Measurements from ENCODE around the gene HNRNPR.
"Not testable (repeated sequence)": the region's sequence is repeated elsewhere in the genome, so short reads cannot be mapped to it uniquely, and the experiment has no call there.

Gene HNRNPR

DNA sequence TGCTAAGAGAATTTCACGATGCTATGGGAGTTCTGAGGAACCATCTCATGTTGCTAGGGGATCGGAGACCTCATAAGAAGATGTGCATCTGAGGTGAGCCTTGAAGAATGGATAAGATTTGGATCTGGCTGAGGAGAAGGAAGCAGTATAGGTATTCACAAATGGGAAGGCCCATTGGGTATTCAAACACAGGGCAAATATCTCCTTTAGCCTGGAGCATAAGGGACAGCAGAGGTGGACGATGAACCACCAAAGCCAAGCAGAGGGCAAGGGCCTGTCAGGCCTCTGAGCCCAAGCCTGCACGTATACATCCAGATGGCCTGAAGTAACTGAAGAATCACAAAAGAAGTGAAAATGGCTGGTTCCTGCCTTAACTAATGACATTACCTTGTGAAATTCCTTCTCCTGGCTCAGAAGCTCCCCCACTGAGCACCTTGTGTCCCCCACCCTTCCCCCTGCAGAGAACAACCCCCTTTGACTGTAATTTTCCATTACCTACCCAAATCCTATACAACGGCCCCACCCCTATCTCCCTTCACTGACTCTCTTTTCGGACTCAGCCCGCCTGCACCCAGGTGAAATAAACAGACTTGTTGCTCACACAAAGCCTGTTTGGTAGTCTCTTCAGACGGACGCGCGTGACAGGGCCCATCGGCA is 30.1 kb upstream of the HNRNPR start:
- DNase-seq; H3K36me3 Mint-ChIP-seq; H3K27ac Mint-ChIP-seq; H3K4me3 Mint-ChIP-seq; H3K27me3 Mint-ChIP-seq; H3K9me3 Mint-ChIP-seq; ATAC-seq (replicated peaks): not testable (repeated sequence)
- H3K4me1 Mint-ChIP-seq: peaks cover 13 to 21% of the 10 kb centered on the region in 2 donors

DNA sequence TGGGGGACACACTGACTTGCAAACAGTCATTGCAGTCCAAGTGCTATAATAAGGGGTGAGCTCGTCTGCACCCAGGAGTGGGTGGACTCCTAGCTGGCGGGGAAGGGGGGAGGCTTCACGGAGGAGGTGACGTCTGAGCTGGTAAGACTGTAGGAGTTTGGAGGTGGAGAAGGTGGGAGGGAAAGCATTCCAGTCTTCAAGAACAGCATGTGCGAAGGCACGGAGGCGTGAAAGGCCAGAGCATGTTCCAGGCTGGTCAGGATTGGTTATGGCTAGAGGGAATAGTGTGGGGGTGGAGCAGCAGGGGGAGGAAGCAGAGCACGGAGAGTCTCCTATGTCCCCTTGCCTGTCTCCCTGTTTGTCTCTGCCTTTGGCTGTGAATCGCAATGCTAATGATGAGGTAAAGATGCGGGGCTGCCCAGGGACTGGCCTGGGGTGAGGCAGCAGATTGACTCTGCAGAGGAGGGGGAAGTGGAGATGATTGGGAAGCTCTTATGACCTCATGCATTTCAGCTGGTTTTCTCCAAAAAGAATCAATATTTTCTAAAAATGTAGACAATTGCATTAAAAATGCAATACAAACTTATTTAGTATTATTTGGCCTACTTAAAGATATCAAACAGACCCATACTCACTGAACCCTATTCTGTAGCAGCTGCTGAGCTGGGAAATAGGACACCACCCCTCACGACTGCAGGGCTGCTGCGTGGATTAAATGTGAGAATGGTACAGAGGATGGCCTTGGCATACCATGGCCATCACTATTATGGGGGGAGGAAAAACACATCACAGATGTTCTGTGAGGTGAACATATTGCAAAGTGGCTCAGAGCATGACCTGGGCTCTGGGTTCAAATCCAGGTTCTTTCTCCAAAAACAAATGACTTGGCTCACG is 28.1 kb upstream of the HNRNPR start:
- Mint-ChIP-seq H3K4me1 (peaks cover 17 to 30% of the 10 kb centered on the region in 2 donors), H3K4me3 (no peak overlapping the region), H3K36me3 (peaks cover 6 to 9% of the 10 kb centered on the region in 2 donors), H3K9me3 (no peaks in the 10 kb centered on the region), H3K27me3 (no peaks in the 10 kb centered on the region), H3K27ac (no peak overlapping the region)
- ATAC-seq (replicated peaks): no peak
- no peak for DNase-seq

DNA sequence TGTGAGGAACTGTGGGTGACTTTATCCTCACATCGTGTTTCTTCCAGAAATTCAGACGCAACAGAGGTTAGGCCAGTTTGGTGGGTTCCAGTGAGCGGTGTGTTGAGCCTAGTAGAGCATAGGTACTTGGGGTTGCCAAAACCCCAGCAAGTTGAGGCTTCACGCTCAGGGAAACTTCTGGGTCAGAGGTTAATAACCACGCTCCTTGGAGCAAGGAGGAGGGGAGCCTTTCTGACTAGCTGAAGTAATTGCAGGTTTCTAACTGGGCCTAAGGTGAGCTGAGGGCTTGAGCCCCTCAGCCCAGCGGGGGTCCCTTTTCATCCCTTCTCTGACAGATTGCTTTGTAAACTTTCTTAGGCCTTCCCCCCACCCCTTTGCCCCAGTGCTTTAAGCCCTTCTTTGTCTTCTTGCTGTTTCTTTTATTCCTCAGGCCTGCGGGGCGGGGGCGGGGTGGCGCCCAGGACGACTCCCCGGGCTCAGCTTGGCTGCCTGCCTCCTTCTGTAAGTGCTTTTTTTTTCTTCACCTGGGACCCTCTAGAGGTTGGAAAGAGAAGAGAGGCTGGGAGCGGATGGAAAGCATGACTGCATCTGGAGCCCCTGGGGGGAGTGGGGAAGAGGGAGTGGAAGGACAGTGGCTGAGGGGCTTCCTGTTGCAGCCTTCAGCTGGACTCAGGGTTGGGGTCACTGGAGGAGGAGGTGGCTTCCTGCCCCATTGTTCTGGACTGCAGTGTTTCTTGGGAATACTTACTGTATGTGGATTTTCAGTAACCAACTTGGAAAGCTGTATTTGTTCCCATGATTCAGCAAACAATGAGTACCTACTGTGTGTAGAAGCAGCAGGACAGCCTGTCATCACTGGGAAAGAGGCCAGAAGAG is 26.9 kb upstream of the HNRNPR start:
- H3K4me3 Mint-ChIP-seq: no peak overlapping the region
- peaks cover 22 to 43% of the 10 kb centered on the region in 2 donors for H3K4me1 Mint-ChIP-seq
- ATAC-seq (replicated peaks) (no peak), DNase-seq (no peak)
- H3K27me3 Mint-ChIP-seq: no peaks in the 10 kb centered on the region
- H3K27ac Mint-ChIP-seq: no peak overlapping the region
- peaks cover 7 to 16% of the 10 kb centered on the region in 2 donors for H3K36me3 Mint-ChIP-seq
- no peaks in the 10 kb centered on the region for H3K9me3 Mint-ChIP-seq

DNA sequence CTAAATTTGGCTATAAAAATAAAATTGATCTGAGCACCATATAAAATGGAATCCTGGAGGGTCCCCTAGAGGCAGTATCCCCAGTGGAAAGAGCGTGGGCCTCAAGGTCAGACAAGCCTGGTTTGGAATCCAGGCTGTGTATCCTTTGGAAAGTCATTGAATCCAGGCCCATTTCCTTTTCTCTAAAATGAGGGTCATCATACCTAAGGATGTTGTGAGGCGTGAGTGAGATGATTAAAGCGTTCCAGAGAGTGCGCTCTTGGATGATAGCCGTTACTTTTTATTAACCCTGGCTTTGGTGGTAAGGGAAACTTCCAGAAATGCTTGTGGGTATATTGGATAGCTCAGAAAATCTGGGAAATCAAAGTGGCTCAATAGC is 26.2 kb upstream of the HNRNPR start:
- Mint-ChIP-seq H3K27ac (no peak overlapping the region), H3K27me3 (no peaks in the 10 kb centered on the region)

DNA sequence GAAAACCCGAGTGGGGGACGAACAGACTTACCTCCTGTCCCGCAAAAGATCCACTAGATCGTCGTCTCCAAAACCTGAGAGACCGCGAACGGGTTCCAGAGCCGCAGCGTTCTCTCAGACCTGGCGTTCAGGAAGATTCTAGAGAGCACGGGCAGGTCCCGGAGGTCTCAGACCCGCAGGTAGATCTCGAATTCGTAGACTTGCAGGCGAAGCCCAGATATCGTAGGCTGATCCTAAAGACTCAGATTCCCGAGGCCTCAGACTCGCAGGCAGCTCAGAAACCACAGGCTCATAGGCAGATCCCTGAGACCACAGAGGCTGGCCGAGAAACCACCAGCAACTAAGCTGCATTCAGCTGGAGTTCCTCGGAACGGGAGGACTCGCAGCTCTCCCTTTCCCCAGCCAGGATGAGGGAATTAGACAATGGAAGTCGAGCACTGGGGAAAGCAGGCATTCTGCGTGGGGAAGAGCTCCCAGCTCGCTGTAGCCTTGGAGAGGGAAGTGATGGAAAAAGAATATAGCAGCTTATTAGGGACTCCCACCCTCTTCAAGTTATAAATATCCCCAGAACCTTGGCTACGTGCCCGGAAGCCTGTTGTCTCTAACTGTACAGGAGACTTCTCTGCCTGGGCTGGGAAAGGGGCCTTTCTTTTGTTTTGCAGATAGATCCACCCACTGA is 25.4 kb upstream of the HNRNPR start, which contains the start of gene ZNF436:
Gene ZNF436 (minus strand): TSS at position 502 of the 679 bp plus-strand sequence. CDS start 1,831 bp downstream, outside the sequence.
- Mint-ChIP-seq H3K27ac (peak within 1 kb of the TSS; percentile 98), H3K4me3 (peak within 1 kb of the TSS; percentile 98 to 99), H3K27me3 (no peaks in the 10 kb centered on the region), H3K36me3 (peaks cover 12 to 24% of the 10 kb centered on the region in 2 donors), H3K9me3 (no peaks in the 10 kb centered on the region), H3K4me1 (peaks cover 22 to 43% of the 10 kb centered on the region in 2 donors)
- ATAC-seq (replicated peaks) (no peak), DNase-seq (peak; percentile 3)

More for the DNA sequence above, 26.2 kb upstream of the HNRNPR start:
- Mint-ChIP-seq H3K4me1 (peaks cover 22 to 43% of the 10 kb centered on the region in 2 donors), H3K9me3 (no peaks in the 10 kb centered on the region), H3K36me3 (peaks cover 8 to 18% of the 10 kb centered on the region in 2 donors), H3K4me3 (no peak overlapping the region)
- DNase-seq (no peak), ATAC-seq (replicated peaks) (no peak)

DNA sequence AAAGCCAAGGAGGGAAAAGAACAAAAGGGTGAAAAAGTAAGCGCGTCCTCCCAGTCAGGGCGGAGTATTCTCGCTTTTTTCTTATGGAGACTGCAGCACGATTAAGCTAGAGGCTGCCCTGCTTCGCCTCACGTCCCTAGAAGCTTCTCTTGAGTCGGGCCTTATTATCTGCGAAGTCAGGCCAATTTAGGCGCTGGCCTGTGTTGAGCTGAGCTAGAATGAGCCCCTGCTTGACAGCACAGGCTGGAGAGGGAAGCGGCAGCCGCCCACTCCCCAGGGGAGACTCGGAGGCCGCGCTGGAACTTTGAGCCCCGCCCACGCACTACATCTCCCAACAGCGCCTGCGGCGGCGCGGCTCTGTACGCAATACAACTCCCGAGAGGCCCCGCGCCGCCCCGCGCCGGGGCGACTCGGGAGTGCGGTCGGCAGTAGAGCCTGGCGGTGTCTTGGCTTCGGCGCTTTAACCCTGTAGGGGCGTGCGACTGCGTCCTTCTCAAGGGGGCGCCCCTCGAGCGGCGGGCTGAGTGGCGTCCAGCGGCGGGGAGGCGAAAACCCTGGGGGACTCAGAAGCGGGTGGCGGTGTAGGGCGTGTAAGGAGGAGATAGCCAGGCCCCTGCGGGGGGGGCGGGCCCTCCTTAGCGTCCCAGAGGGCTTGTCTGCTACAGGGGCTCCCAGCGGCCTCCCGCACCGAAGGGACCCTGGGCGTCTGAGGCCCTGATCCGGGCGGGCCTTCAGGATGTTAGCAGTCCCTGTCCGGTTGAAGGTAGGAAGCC is 24.7 kb upstream of the HNRNPR start:
- Mint-ChIP-seq H3K27ac (peak overlapping the region; percentile 98), H3K4me1 (peaks cover 22 to 43% of the 10 kb centered on the region in 2 donors), H3K4me3 (peak overlapping the region; percentile 98 to 99), H3K9me3 (no peaks in the 10 kb centered on the region), H3K36me3 (peaks cover 14 to 28% of the 10 kb centered on the region in 2 donors), H3K27me3 (no peaks in the 10 kb centered on the region)
- peak; percentile 75 to 81 for ATAC-seq (replicated peaks)
- DNase-seq: peak; percentile 84

DNA sequence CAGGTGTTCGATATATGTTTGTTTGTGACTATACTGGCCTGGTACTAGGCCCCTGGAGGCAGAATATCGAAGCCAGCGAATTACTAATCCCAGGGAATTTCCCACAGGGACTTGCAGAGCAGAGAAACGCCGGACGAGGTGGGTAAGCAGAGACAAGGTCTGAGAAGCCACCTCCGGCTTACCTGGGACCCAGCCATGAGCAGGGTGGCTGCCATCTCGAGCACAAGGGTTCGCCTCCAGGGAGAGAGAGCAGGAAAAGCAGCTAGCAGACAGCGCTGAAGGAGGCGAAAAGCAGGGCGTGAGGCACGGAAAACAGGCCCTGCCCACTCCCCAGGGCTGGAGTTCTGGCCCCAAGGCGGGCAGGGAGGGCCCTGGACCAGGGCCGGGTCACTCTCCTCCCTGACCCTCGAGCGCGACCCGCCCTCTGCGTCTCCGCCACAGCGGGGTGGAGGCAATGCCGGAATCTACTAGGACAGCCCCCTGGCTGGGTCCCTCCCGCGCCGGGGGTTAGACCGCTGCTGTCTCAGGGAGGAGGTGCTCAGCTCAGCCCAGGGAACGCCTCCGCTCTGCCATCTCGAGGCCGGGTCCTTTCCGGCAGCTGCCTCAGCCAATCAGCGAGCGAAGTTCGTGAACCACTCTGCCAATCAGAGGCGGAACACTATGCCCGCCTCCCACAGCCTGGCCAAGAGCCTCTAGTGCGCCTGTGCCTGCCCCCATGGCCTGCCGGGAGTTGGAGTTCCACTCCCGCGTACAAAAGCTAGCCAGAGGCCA is 23.9 kb upstream of the HNRNPR start:
- Mint-ChIP-seq H3K9me3 (peaks cover 1% of the 10 kb centered on the region in 2 donors), H3K27ac (peak overlapping the region; percentile 98), H3K4me3 (peak overlapping the region; percentile 98 to 99), H3K27me3 (no peaks in the 10 kb centered on the region), H3K4me1 (peaks cover 22 to 43% of the 10 kb centered on the region in 2 donors), H3K36me3 (peaks cover 22 to 34% of the 10 kb centered on the region in 2 donors)
- DNase-seq (peak; percentile 98), ATAC-seq (replicated peaks) (peak; percentile 94)

DNA sequence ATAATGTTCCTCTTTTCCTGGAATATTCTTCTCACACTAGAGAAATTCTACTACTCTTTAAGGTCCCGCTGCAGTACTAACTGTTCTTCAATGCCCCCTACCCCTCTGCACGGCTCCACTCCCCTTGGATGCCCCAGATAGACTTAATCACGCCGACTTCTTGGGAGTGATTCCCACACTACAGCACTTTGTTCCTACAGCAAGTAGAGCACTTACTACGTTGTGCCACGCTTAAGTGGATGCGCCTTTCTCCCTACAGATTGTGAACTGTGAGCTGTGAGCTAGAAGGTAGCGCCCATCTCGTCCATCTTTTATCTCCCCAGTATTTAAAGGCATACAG is 23.3 kb upstream of the HNRNPR start:
- Mint-ChIP-seq H3K27ac (peak overlapping the region; percentile 98), H3K9me3 (peaks cover 5 to 7% of the 10 kb centered on the region in 2 donors), H3K4me3 (peak overlapping the region; percentile 98 to 99), H3K36me3 (peaks cover 28 to 38% of the 10 kb centered on the region in 2 donors), H3K27me3 (no peaks in the 10 kb centered on the region), H3K4me1 (peaks cover 22 to 43% of the 10 kb centered on the region in 2 donors)
- ATAC-seq (replicated peaks) (no peak), DNase-seq (no peak)

DNA sequence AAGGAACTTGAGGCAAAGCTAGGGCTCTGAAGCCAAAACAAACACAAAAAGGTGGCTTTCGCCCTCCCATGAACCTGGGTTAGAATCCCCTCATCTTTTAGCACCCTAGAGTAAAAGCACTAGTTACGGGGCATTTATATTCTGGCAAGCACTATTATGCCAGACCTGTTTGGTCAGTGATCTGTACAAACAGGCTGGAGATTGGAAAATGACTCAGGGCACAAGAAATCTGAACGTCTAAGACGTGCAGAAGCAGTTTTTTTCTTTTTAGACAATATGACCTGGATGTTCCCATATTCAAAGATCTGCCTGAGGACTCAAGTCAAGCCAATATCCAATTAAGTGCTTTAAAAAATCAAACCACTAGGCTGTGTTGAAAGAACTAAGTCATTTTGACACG is 22.5 kb upstream of the HNRNPR start:
- H3K36me3 Mint-ChIP-seq: peaks cover 32 to 38% of the 10 kb centered on the region in 2 donors
- H3K4me3 Mint-ChIP-seq: peak overlapping the region in 1 of 2 donors; percentile 6
- H3K27ac Mint-ChIP-seq: no peak overlapping the region

DNA sequence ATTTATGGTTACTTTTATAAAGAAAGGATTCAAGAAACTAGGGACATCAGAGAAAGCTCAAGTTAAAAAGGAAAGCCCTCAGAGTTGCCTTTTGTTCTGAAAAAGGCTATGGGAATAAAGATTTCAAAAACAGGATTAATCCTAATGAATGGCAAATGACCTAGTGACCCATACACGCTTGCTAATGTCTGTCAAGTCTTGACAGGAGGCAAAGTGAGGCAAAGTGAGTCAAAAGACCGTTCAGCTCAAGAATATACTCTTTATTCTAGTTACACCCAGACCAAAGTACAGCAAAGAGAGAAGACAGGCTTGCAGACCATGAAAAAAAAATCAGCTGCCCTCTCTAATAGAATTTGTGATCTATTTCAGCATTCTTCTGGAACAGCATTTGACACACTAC is 22.1 kb upstream of the HNRNPR start:
- Mint-ChIP-seq H3K27me3 (no peaks in the 10 kb centered on the region), H3K4me3 (peak overlapping the region in 1 of 2 donors; percentile 6), H3K9me3 (peaks cover 12 to 13% of the 10 kb centered on the region in 2 donors), H3K27ac (no peak overlapping the region), H3K36me3 (peaks cover 36 to 43% of the 10 kb centered on the region in 2 donors), H3K4me1 (peaks cover 18 to 42% of the 10 kb centered on the region in 2 donors)
- ATAC-seq (replicated peaks) (no peak), DNase-seq (no peak)

More for the DNA sequence above, 22.5 kb upstream of the HNRNPR start:
- Mint-ChIP-seq H3K9me3 (peaks cover 10 to 13% of the 10 kb centered on the region in 2 donors), H3K4me1 (peaks cover 18 to 43% of the 10 kb centered on the region in 2 donors), H3K27me3 (no peaks in the 10 kb centered on the region)
- DNase-seq (no peak), ATAC-seq (replicated peaks) (no peak)

DNA sequence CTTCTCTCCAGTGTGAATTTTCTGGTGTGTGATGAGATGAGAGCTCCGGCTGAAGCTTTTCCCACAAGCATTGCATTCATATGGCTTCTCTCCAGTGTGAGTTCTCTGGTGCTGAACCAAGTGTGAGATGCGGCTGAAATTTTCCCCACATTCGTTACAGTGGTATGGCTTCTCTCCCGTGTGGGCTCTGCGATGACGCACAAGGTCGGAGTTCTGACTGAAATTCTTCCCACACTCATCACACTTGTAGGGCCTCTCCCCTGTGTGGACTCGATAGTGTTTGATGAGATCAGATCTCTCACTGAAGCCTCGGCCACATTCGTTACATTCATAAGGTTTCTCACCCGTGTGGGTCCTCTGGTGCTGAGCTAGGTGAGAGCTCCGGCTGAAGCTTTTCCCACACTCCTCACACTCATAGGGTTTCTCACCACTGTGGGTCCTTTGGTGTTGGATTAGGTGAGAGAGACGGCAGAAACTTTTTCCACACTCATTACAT is 18.2 kb upstream of the HNRNPR start:
- no peak for DNase-seq
- Mint-ChIP-seq H3K4me3 (no peak overlapping the region), H3K4me1 (peaks cover 5 to 14% of the 10 kb centered on the region in 2 donors), H3K27me3 (no peaks in the 10 kb centered on the region), H3K27ac (peak overlapping the region; percentile 65), H3K36me3 (peaks cover 61 to 71% of the 10 kb centered on the region in 2 donors), H3K9me3 (peaks cover 24% of the 10 kb centered on the region in 2 donors)
- no peak for ATAC-seq (replicated peaks)

DNA sequence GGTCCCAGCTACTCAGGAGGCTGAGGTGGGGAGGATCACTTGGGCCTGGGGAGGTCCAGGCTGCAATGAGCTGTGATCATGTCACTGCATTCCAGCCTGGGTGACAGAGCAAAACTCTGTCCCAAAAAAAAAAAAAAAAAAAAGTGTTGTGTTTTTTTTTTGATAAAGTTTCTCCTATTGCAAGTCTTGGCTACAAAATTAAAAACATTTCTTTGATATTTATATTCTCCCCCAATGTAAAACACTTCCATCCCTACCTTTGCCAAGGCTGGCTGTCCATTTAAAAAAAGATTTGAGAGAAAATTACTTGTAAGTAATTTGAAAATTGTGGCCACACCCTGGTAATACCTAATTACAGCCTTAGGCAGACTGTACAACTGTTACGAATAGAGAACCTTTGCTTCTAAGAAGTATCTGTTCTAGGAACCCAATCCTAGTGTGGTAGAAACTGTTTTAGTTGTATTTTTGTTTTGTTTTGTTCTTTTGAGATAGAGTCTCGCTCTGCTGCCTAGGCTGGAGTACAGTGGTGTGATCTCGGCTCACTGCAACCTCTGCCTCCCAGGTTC is 14.3 kb upstream of the HNRNPR start:
- ATAC-seq (replicated peaks) (no peak), DNase-seq (no peak)
- H3K27me3 Mint-ChIP-seq: peaks cover 0 to 5% of the 10 kb centered on the region in 2 donors
- no peaks in the 10 kb centered on the region for H3K4me1 Mint-ChIP-seq
- H3K36me3 Mint-ChIP-seq: peaks cover 48 to 60% of the 10 kb centered on the region in 2 donors
- peaks cover 24% of the 10 kb centered on the region in 2 donors for H3K9me3 Mint-ChIP-seq
- H3K4me3 Mint-ChIP-seq: no peak overlapping the region
- no peak overlapping the region for H3K27ac Mint-ChIP-seq
